HG02840 (cell line): ENCODE measurements around the gene DRD2.

Experiments used
- ATAC-seq: cut with Tn5 transposase; IDR thresholded peaks from one replicate; pipeline ENCODE4 v1.9.1; 2021; ENCODE audit warnings: mild to moderate bottlenecking, moderate library complexity, moderate number of reproducible peaks; ENCODE audit not compliant: unreplicated experiment, low FRiP score

Gene DRD2

GRCh38 chr11:113405724-113406478 is 69.3 kb downstream of the DRD2 start:
- ATAC-seq = no peak

DNA sequence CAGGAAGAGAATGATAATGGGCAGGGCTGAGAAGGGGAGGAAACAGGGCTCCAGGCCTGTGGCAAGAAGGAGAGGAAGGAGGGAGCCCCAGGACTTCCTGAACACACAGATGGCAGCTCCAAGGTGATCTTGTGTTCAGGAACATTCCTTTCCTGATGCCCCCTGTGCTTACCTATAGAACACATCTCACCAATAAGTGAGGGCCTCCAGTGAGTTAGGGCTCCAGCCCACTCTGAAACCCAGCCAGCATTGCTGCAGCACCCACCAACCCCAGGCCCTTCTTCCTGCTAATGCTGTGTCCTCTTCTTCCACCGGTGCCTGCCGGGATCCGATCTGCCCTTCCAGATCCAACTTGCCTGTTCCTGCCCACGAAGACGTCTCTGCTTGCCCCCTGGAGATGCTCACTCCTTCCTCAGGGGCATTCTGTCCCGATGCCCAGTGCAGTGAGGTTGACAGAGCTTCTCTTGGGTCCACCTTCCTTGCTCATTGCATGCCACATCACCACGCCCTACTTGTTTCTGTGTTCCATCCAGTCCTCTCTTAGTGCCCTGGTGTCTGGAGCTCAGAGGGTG is 70.3 kb downstream of the DRD2 start:
- no peak for ATAC-seq

DNA sequence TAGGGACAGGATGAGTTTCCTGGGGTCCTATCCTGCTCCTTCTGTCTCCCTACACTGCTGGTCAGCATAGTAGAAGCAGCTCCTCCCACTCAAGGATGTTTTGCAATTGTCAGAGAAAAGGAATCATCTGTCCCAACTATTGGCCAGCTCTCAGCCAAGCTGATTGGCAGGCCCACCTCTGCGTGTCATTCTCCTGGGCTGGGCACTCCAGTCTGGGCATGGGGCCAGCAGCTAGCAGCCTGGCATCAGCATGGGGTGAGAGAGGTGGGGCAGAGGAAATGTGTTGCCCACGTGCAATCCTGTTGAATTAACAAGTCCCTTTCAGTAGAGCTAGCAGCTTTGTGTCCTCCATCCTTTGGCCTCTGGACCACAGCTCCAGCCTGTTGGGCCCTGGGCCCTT is 73.5 kb downstream of the DRD2 start:
- no peak for ATAC-seq

- ATAC-seq = no peak
Observed at GRCh38 chr11:113400631-113401230, 74.5 kb downstream of the DRD2 start.

- ATAC-seq = no peak
Observed at GRCh38 chr11:113398669-113399430, 76.3 kb downstream of the DRD2 start.

DNA sequence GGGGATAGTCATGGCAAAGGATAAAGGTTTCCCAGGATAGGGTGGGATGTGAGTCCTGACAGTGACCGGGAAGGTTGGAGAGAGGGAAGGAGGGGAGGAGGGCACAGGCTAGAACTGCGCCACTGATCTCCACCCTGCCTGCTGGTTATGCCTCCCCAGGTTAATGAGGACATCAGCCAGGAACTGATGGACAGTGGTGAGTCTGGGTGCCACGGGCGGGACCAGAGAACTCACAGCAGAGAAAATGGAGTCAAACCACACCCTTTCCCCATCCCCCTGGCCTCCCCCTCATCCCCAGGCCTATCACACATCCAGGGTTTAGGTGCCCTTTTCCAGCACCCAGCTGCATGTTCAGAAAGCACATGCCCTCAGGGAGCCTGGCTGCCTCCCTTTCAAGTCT is 77.4 kb downstream of the DRD2 start:
- no peak for ATAC-seq

DNA sequence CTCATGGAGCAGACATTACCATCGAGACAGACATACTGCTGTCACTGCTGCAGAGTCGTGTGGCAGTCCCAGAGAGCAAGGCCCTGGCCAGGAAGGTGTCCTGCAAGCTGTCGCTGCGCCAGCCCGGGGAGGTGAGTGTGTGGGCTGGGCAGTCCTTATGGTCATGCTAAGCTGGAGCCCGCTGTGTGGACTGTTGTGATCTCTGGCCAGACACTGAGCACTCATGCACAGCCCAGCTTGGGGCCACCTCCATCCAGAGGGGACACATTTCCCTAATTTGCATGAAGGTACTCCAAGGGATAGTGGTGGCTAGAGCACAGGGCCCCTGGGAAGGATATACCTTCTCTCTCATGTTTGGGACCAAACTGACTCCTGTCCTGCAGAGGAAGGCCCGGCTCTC is 78.0 kb downstream of the DRD2 start:
- ATAC-seq = no peak

- no peak for ATAC-seq
Observed at GRCh38 chr11:113396690-113397089, 78.5 kb downstream of the DRD2 start.

DNA sequence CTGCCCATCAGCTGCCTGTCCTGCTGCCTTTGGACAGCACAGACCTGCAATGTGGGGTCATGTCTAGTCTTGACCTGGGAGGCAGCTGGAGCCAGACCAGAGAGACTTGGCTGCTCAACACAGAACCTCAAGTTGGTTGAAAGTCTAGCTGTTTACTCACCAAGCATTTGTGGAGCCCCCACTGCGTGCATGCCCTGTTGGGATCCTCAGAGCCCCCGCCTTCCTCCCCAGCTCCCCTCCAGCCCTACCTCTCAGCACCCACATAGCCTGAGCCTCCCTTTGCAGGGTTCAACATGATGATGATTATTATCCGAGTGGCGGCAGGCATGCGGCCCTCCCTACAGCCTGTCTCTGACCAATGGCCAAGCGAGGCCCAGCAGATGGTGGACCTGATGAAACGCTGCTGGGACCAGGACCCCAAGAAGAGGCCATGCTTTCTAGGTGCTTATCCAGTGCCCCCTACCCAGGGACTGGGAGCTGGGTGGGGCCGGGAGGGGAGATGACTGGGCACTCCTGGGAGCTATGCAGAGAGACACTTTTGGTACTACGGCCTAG is 79.3 kb downstream of the DRD2 start:
- ATAC-seq = no peak

GRCh38 chr11:113394919-113395318 is 80.3 kb downstream of the DRD2 start:
- no peak for ATAC-seq

DNA sequence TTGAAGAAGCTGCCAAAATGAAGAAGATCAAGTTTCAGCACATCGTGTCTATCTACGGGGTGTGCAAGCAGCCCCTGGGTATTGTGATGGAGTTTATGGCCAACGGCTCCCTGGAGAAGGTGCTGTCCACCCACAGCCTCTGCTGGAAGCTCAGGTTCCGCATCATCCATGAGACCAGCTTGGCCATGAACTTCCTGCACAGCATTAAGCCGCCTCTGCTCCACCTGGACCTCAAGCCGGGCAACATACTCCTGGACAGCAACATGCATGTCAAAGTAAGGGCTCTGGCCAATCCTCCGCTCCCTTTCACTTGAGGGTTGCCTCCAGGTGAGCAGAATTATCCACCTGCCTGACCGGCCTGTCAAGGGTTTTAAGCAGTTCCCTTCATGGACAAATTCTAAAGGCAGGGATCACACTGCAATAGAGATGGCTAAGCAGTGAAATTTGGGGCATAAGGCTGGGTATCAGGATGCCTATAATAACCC is 81.7 kb downstream of the DRD2 start:
- ATAC-seq = no peak

GRCh38 chr11:113392236-113392921 is 82.8 kb downstream of the DRD2 start:
- ATAC-seq = no peak

- no peak for ATAC-seq
Observed at GRCh38 chr11:113389272-113389671, 85.9 kb downstream of the DRD2 start.

GRCh38 chr11:113387605-113388211 is 87.5 kb downstream of the DRD2 start, which contains the start of gene ANKK1:
TSS of gene ANKK1 (plus strand) at chr11:113387779. CDS start at chr11:113387885, 106 bp downstream.
- ATAC-seq = no peak

DNA sequence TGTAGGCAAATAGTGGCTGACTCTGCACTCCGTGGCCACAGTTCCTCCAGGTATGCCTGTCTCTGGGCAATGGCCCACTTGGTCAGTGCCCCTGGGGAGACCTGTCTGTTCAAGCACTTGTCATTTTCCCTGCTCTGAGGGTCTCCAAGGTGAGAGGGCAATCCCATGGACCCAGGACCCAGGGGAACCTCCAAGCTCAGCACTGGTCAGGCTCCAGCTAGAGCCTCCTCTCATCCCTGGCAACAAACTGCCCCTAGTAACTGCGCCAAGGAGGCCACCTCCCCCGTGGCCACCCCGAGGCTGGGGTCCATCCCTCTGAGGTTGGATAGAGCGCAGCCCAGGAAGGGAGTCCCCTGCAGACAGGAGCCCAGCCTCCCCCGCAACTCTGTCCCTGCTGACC is 88.3 kb downstream of the DRD2 start:
- ATAC-seq = no peak

GRCh38 chr11:113385749-113386148 is 89.4 kb downstream of the DRD2 start:
- ATAC-seq = no peak

- no peak for ATAC-seq
Observed at GRCh38 chr11:113384551-113384950, 90.6 kb downstream of the DRD2 start.

- no peak for ATAC-seq
Observed at GRCh38 chr11:113382121-113382520, 93.1 kb downstream of the DRD2 start.

DNA sequence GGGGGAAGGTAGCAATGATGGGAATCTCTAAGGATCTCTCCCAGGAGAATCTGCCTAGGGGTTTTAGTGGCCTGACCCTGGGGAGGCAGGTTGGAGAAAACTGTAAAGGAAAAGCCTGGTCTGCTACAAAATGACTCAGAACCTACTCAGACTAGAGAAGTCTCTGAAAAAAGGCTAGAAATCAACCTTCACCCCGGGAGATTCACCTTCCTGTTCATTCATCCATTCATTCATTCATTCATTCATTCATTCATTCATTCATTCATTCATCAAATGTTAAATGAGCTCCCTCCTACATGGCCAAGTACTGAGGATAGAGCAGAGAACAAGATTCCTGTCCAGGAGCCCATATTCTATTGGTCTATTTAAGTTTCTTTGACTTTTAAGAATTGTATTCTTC is 96.5 kb downstream of the DRD2 start:
- ATAC-seq = no peak
